HFF-Myc (cell line): Measurements from ENCODE around the gene SLIT1.

Source experiments
- DNase-seq: peaks from one replicate; pipeline ENCODE4 v3.0.0-alpha.2; 2011; ENCODE audit warnings: low read depth; ENCODE audit errors: extremely low read depth
- H3K4me3 ChIP-seq: replicated peaks from 2 replicates; pipeline ENCODE4 v1.5.1; 2011; ENCODE audit warnings: low read depth, mild to moderate bottlenecking, control low read depth, low read length
- TF ChIP-seq, protein P1 (sequence below): IDR thresholded peaks from 2 replicates; pipeline ENCODE4 v1.5.1; 2012; ENCODE audit warnings: mild to moderate bottlenecking, low read depth, low read length, control low read depth; ENCODE audit errors: missing control alignments

The SLIT1 gene

DNA sequence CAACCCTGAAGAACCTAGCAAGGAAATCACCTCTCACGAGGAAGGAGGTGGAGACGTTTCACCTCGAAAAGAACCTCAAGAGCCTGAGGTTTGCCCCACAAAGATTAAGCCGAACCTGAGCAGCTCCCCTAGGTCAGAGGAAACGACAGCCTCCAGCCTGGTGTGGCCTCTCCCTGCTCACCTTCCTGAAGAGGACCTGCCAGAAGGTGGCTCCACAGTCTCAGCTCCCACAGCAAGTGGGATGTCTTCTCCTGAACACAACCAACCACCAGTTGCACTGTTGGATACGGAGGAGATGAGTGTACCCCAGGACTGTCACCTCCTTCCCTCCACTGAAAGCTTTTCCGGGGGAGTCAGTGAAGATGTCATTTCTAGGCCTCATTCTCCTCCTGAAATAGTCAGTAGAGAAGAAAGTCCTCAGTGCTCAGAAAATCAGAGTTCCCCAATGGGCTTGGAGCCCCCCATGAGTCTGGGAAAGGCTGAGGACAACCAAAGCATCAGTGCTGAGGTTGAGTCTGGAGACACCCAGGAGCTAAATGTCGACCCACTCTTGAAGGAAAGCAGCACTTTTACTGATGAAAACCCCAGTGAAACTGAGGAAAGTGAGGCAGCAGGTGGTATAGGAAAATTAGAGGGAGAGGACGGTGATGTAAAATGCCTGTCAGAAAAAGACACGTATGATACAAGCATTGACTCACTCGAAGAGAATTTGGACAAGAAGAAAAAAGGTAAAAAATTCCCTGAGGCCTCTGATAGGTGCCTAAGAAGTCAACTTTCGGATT lies 203.4 kb downstream of the SLIT1 start:
- no peak for DNase-seq
- H3K4me3 ChIP-seq = no peak overlapping the region
- TF ChIP-seq, protein P1, sequence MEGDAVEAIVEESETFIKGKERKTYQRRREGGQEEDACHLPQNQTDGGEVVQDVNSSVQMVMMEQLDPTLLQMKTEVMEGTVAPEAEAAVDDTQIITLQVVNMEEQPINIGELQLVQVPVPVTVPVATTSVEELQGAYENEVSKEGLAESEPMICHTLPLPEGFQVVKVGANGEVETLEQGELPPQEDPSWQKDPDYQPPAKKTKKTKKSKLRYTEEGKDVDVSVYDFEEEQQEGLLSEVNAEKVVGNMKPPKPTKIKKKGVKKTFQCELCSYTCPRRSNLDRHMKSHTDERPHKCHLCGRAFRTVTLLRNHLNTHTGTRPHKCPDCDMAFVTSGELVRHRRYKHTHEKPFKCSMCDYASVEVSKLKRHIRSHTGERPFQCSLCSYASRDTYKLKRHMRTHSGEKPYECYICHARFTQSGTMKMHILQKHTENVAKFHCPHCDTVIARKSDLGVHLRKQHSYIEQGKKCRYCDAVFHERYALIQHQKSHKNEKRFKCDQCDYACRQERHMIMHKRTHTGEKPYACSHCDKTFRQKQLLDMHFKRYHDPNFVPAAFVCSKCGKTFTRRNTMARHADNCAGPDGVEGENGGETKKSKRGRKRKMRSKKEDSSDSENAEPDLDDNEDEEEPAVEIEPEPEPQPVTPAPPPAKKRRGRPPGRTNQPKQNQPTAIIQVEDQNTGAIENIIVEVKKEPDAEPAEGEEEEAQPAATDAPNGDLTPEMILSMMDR = no peak

DNA sequence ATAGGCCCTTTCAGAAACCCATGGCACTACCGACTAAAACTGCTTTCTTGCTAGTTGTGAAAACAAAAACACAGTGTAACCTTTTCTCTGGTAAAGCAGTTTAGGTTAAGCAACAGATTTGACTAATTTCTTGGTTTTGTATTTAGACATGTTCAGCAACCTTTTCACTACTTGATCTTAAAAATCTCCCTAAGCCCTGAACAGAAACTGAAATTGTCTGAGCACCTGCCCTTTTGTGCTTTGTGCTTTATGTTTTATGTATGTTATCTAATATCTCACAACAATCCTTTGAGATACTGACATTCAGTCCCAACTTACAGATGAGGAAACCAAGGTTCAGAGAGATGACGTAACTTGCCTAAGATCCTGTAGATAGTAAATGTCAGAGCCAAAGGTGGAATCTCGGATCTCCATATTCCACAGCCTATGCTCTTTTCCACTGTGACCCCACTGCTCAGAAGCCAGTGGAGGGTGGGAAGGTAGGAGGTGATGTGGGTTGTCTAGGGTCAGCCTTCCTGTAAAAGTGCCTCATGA lies 207.1 kb downstream of the SLIT1 start:
- no peak for DNase-seq
- no peak overlapping the region for H3K4me3 ChIP-seq
- TF ChIP-seq, protein P1 = no peak

DNA sequence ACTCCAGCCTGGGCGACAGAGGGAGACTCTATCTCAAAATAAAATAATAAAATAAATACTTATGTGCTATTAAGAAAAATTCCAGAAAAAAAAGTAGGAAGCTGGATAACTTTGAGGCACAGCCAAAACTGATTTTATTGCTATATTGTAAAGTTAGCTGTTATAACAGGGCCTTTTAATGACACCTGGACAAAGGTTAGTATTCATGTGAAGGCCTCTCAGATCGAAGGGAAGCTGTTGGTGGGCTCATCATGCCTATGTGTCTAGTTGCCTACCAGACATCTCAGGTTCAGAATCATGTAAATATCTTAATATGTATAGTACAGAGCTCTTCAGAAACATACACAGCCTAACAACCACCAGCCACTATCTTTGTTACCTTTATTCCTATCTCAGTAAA lies 210.6 kb downstream of the SLIT1 start:
- no peak overlapping the region for H3K4me3 ChIP-seq
- TF ChIP-seq, protein P1 = no peak
- no peak for DNase-seq

DNA sequence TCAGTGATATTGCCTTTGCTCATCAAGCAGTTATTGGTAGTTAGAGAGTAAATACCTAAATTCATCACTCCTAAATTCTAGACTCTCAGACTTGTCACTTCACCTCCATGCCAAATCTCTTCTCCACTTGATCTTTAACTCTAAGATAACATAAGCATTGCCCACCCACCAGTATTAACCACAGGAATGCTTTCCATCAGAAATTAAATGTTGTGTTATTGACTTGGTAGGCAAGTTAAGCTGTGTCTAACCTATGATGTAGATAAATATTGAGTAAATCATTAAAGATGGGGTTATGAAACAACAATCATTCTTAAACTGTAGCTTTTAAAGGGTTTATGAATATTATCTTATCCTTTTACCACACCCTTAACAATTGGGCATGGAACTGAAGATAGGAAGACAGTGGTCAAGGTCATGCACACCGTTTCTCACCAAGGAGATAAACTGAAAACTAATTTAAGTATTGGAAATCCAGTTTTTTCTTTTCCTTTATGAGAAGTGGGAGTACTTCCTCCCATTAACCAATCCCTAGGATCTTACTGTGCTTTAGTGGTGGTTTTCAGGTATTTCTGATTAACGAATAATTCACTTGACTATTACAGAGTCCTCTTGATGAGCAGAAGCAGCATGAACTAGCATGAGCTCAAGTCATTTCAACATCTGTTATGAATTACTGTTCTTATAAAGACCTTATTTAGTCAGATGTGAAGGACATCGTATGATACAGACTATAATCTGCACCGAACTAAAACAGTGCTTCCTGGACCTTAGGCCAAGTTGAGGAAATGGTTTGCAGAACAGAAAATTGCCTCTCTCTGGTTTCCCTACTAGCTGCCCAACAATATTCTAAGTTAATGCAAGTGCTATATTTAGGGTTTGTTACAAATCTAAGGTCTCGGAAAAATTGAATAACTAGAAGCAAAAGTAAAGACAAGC lies 211.7 kb downstream of the SLIT1 start:
- H3K4me3 ChIP-seq = no peak overlapping the region
- TF ChIP-seq, protein P1 = no peak
- no peak for DNase-seq

DNA sequence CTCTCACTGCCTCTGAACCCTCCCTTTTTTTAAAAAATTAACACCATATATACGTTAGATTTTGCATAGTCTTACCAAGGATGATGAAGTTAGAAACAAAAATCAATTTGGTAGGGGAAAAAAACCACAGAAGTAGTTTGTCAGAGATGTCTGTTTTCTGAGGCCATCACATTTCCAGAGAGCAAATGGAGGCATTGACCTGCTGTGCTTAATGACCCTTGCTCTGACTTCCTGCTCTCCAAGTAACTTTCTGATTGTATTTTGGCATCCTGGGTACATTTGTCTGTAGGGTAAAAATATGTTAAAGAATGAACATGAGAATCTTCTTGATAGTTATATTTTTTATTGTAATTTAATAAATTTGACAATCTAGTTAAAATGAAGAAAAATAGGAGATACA lies 213.5 kb downstream of the SLIT1 start:
- DNase-seq = no peak
- H3K4me3 ChIP-seq = no peak overlapping the region
- TF ChIP-seq, protein P1 = no peak

DNA sequence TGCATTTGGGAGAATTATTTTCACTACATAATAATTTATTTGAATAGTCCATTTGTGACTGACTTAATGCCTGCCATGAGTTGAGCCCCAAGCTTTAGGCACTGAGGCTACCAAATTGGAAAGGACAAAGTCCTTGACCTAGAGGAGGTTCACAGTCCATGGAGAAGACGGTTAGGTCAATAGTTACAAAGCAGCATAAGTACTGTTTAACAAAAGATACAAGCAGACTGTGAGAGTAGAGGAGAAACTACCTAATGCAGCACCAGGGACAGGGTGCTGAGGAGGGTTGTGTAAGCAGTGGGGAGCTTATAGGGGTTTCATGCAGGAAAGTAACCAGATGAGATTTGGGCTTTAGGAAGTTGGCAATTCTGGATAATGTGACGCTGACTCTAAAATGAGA lies 214.4 kb downstream of the SLIT1 start:
- TF ChIP-seq, protein P1 = no peak
- no peak for DNase-seq

More for the DNA sequence above, 214.4 kb downstream of the SLIT1 start:
- no peak overlapping the region for H3K4me3 ChIP-seq
